Glomerular endothelial cell (primary cell): ENCODE results near the gene CXorf49. TPM values are rescaled to one million over a fixed set of nuclear protein-coding genes. Genes with fewer than 3 reads are reported as not detected.
"Not testable (repeated sequence)": the region's sequence is repeated elsewhere in the genome, so short reads cannot be mapped to it uniquely, and the experiment has no call there.

Experiments used
- DNase-seq: peaks from one replicate; pipeline ENCODE4 v3.0.0-alpha.2; 2011; ENCODE audit warnings: low read depth, low spot score; ENCODE audit errors: extremely low read depth
- total RNA-seq: library from RNA; depleted of rRNA; stranded (reverse); fragments of >200 nt; gene quantifications from 2 replicates; pipeline ENCODE4 v1.2.3, GENCODE V29; 2015

The CXorf49 gene
- total RNA-seq, 1 donor from 2014 or later = not detected

GRCh38 chrX:71675636-71676035 is 42.4 kb downstream of the CXorf49 start:
- DNase-seq = not testable (repeated sequence)

- no peak for DNase-seq
These were observed 46.1 kb downstream of the CXorf49 start for GRCh38 chrX:71671938-71672337.

- no peak for DNase-seq
These were observed 46.9 kb downstream of the CXorf49 start for GRCh38 chrX:71671043-71671780.

GRCh38 chrX:71669947-71670346 is 48.1 kb downstream of the CXorf49 start:
- not testable (repeated sequence) for DNase-seq

GRCh38 chrX:71669492-71669891 is 48.6 kb downstream of the CXorf49 start:
- no peak for DNase-seq

- DNase-seq = no peak
These were observed 49.9 kb downstream of the CXorf49 start for GRCh38 chrX:71668248-71668595.

- no peak for DNase-seq
These were observed 50.5 kb downstream of the CXorf49 start, which contains the start of gene LOC101059915 for GRCh38 chrX:71667328-71668247. TSS of gene LOC101059915 (plus strand) at chrX:71667546.

- DNase-seq = no peak
These were observed 51.6 kb downstream of the CXorf49 start for GRCh38 chrX:71666240-71667223.

GRCh38 chrX:71665747-71666146 is 52.3 kb downstream of the CXorf49 start:
- no peak for DNase-seq

GRCh38 chrX:71664889-71665491 is 53.1 kb downstream of the CXorf49 start:
- no peak for DNase-seq

Other genes starting within 250 kb of the CXorf49 start
- 50.8 and 79.9 TPM in 2 replicates for gene OGT, start 185.2 kb downstream of the CXorf49 start, total RNA-seq
- gene GCNA, start 139.8 kb downstream of the CXorf49 start, total RNA-seq = 0.15 and 2.5 TPM in 2 replicates
- not detected in 2 replicates for gene CXCR3, start 99.8 kb downstream of the CXorf49 start, total RNA-seq
- not detected in 2 replicates for gene CXorf49B, start 45.1 kb upstream of the CXorf49 start, total RNA-seq
- gene NHSL2, start 192.6 kb upstream of the CXorf49 start, total RNA-seq = 35.8 and 36.9 TPM in 2 replicates